Endothelial cell of umbilical vein (primary cell): ENCODE data around the gene DBNDD2. TPM values are rescaled to one million over a fixed set of nuclear protein-coding genes. Genes with fewer than 3 reads are reported as not detected.

Experiments
- BruUV-seq: library from RNA; stranded (reverse); fragments of 400-500 nt; replicated peaks from 2 replicates; lab custom pipeline; 2021; lab: Mats Ljungman, UMichigan
- CTCF ChIA-PET: fragments of 300-600, 350-600 bp; sonication (Branson Sonifier 250); formaldehyde crosslinking; loops from one replicate; lab custom pipeline; 2021; ENCODE audit warnings: antibody characterized with exemption, inconsistent platforms; lab: Charles Lee
- POLR2A ChIA-PET: fragments of 300-600, 350-600 bp; sonication (Branson Sonifier 250); formaldehyde crosslinking; loops from one replicate; lab custom pipeline; 2021; ENCODE audit warnings: antibody characterized with exemption, inconsistent platforms; lab: Charles Lee
- DNase-seq: peaks from one replicate; pipeline ENCODE4 v3.0.0-alpha.2; 2011; ENCODE audit warnings: low read depth, low spot score
- FAIRE-seq: peaks from 2 replicates; lab custom pipeline; 2011; peaks lifted over from hg19 to GRCh38; lab: Jason Lieb, UNC
- H2AFZ ChIP-seq: 2 replicates; pipeline ENCODE4 v1.6.0; 2012; ENCODE audit warnings: low read depth, low read length, control low read depth, inconsistent platforms
- H3K27ac ChIP-seq: 2 replicates; pipeline ENCODE4 v1.5.1; 2011; ENCODE audit warnings: low read depth, mild to moderate bottlenecking, control low read depth, low read length, moderate library complexity; ENCODE audit not compliant: insufficient read depth
- H3K27me3 ChIP-seq, 2 experiments: 2 replicates each; pipeline versions ENCODE4 v1.6.0 to v1.6.1; 2011; ENCODE audit warnings: low read length in 2 of 2, mixed read lengths in 1 of 2; ENCODE audit not compliant: control insufficient read depth in 2 of 2, insufficient read depth in 2 of 2
- H3K36me3 ChIP-seq, 2 experiments: 2 replicates in 1 of 2; 3 replicates in 1 of 2; pipeline ENCODE4 v1.5.1; 2011; ENCODE audit warnings: low read length in 2 of 2, mild to moderate bottlenecking in 1 of 2, moderate library complexity in 1 of 2; ENCODE audit not compliant: control insufficient read depth in 2 of 2, insufficient read depth in 2 of 2; ENCODE audit errors: extremely low read depth in 1 of 2
- H3K4me1 ChIP-seq: 3 replicates; pipeline ENCODE4 v1.5.1; 2011; ENCODE audit warnings: mild to moderate bottlenecking, low read length; ENCODE audit not compliant: control insufficient read depth, insufficient read depth; ENCODE audit errors: extremely low read depth
- H3K4me2 ChIP-seq: 2 replicates; pipeline ENCODE4 v1.6.1; 2011; ENCODE audit warnings: low read length, control low read depth, mixed read lengths; ENCODE audit not compliant: insufficient read depth
- H3K4me3 ChIP-seq, 3 experiments: fragments of 200-600 bp in 1 of 3; sonication (generic), shearing (Covaris generic) in 1 of 3; replicated peaks in 1 of 3; 2 replicates each; pipeline ENCODE4 v1.5.1; 2011 to 2016; ENCODE audit warnings: control low read depth in 3 of 3, low read length in 3 of 3, mild to moderate bottlenecking in 2 of 3, inconsistent platforms in 1 of 3, low read depth in 1 of 3, moderate library complexity in 1 of 3; ENCODE audit not compliant: insufficient read depth in 1 of 3
- H3K79me2 ChIP-seq: 2 replicates; pipeline ENCODE4 v1.6.0; 2012; ENCODE audit warnings: low read length, inconsistent platforms; ENCODE audit not compliant: control insufficient read depth, insufficient read depth
- H3K9ac ChIP-seq: replicated peaks from 2 replicates; pipeline ENCODE3; 2011; ENCODE audit warnings: low read length, control low read depth; ENCODE audit not compliant: insufficient read depth; ENCODE audit errors: extremely low read depth
- H3K9me1 ChIP-seq: replicated peaks from 3 replicates; pipeline ENCODE4 v1.6.0; 2011; ENCODE audit warnings: mild to moderate bottlenecking, low read length; ENCODE audit not compliant: control insufficient read depth, insufficient read depth; ENCODE audit errors: extremely low read depth
- H3K9me3 ChIP-seq: replicated peaks from 2 replicates; pipeline ENCODE4 v1.5.1; 2012; ENCODE audit warnings: low read length, inconsistent platforms; ENCODE audit not compliant: control insufficient read depth, insufficient read depth
- H4K20me1 ChIP-seq: replicated peaks from 2 replicates; pipeline ENCODE3; 2011; ENCODE audit warnings: mild to moderate bottlenecking, low read length; ENCODE audit not compliant: control insufficient read depth, insufficient read depth; ENCODE audit errors: extremely low read depth
- CTCF ChIP-seq, 2 donors: IDR thresholded peaks; 1 replicate in 1 of 2; 2 replicates in 1 of 2; pipeline ENCODE4 v1.5.1; 2011; ENCODE audit warnings: low read length in 2 of 2, mild to moderate bottlenecking in 2 of 2, moderate library complexity in 2 of 2, control low read depth in 1 of 2, inconsistent platforms in 1 of 2, low read depth in 1 of 2; ENCODE audit not compliant: insufficient read depth in 1 of 2; ENCODE audit errors: extremely low read depth in 1 of 2
- EZH2 ChIP-seq: IDR thresholded peaks from 2 replicates; pipeline ENCODE4 v1.6.1; 2012; ENCODE audit warnings: borderline replicate concordance, low read depth, mild to moderate bottlenecking, moderate library complexity, low read length, inconsistent platforms; ENCODE audit not compliant: severe bottlenecking
- GATA2 ChIP-seq: IDR thresholded peaks from 2 replicates; pipeline ENCODE4 v1.7.0; 2011; ENCODE audit warnings: low read depth, mild to moderate bottlenecking, moderate library complexity, mixed read lengths, low read length; ENCODE audit not compliant: insufficient read length, insufficient read depth
- MYC ChIP-seq: IDR thresholded peaks from one replicate; pipeline ENCODE4 v1.6.1; 2011; ENCODE audit warnings: mild to moderate bottlenecking, low read depth, low read length
- POLR2A ChIP-seq: IDR thresholded peaks from 2 replicates; pipeline ENCODE4 v1.6.1; 2012; ENCODE audit warnings: low read depth, mild to moderate bottlenecking, control low read depth, low read length
- POLR2AphosphoS5 ChIP-seq: IDR thresholded peaks from 2 replicates; pipeline ENCODE4 v1.6.1; 2012; ENCODE audit warnings: low read depth, mild to moderate bottlenecking, control low read depth, low read length, moderate library complexity; ENCODE audit not compliant: insufficient read depth
- dilution Hi-C: fragments of 300-500 bp; cut with MboI; formaldehyde crosslinking; loops from one replicate; pipeline ENCODE4 v1.15.0; 2019; ENCODE audit warnings: low sequenced_read_pairs; ENCODE audit not compliant: extremely low pct_ligation_motif_present
- intact Hi-C: fragments of 100-400 bp; cut with micrococcal nuclease; formaldehyde crosslinking; loops from one replicate; pipeline ENCODE4 v1.10.0; 2022
- polyA plus RNA-seq, 4 experiments: library from polyadenylated mRNA; depleted of rRNA in 3 of 4; stranded (reverse) in 3 of 4; unstranded in 1 of 4; fragments of >200 nt; gene quantifications; 2 replicates each; pipeline versions ENCODE4 v1.2.1 to v1.2.3, GENCODE V29; 2011 to 2012; ENCODE audit warnings: missing spikeins in 1 of 4
- total RNA-seq: library from RNA; stranded (reverse); gene quantifications from 2 replicates; pipeline ENCODE4 v1.2.3, GENCODE V29; 2021

DBNDD2 gene
- total and polyA plus RNA-seq, 2 donors (not counting 3 experiments of a cell fraction or from before 2014, with no cell fraction given) = 15.6 to 27.9 TPM

DNA sequence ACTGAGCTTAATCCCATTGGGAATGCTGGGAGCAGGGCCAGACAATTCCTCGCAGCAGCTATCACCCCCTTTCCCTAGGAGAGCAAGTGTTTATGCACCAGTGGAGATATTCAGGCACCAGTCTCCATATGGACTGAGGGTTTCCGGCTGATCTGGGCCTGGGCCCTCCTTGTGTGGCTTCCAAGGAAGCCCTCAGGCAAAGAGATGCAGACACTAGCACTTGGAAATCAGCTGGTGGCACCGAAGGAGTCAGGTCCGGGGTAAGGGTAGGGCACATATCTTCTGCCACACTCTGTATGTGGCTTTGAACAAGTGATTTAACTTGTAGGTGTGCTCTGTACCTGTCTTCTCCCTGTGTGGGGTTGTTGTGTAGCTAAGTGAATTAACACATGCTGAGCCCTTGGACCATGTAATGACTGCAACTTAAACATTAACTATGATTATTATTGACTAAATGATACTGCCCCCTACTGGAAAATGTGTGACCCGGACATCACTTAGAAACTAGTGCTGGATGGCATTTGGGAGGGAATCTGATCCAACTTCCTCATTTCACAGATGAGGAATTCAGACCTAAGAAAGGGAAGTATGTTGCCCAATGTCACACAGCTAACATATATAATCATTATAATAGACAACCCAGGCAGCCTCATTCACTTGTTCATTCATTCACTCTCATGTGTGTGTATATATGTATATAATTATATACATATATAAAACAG is 42.2 kb downstream of the DBNDD2 start:
- H3K79me2 ChIP-seq = no peaks in the 10 kb centered on the region
- no peaks in the 10 kb centered on the region for H3K36me3 ChIP-seq
- no peak for TF ChIP-seq MYC
- TF ChIP-seq POLR2AphosphoS5 = no peak
- no peak for TF ChIP-seq POLR2A
- TF ChIP-seq GATA2 = no peak
- TF ChIP-seq EZH2 = no peak
- TF ChIP-seq CTCF (IDR thresholded peaks at IDR 0.05; ENCODE audit: extremely low read depth in 1 of 2, insufficient read depth in 1 of 2, low read depth in 1 of 2, low read length in 2 of 2) = peak; percentile 48 to 56
- BruUV-seq = no TSS peak
- dilution Hi-C loops (no loop called here), intact Hi-C loops (loop anchor here (1.0 kb wide), 2 partner anchors 127 to 131 kb away; no protein-coding TSS in a partner anchor)
- H2AFZ ChIP-seq = no peak overlapping the region
- peak; percentile 54 for DNase-seq
- no peak overlapping the region for H3K4me2 ChIP-seq
- CTCF ChIA-PET = interaction anchor here (0.6 to 8.5 kb wide), 22 partner anchors 9 to 354 kb away, joined by 3 to 88 read pairs (median 6); partner anchors contain the start of gene SYS1
- POLR2A ChIA-PET = interaction anchor here (1.0 kb wide), 1 partner anchor 13 kb away, joined by 3 read pairs; no protein-coding TSS in a partner anchor
- H3K4me3 ChIP-seq = no peak overlapping the region
- no peak overlapping the region for H3K27ac ChIP-seq
- no peaks in the 10 kb centered on the region for H3K4me1 ChIP-seq
- no peaks in the 10 kb centered on the region for H3K9me3 ChIP-seq
- H3K9ac ChIP-seq = no peak overlapping the region
- no peaks in the 10 kb centered on the region for H3K9me1 ChIP-seq
- peaks cover 0 to 3% of the 10 kb centered on the region in 2 experiments for H3K27me3 ChIP-seq
- H4K20me1 ChIP-seq = no peaks in the 10 kb centered on the region
- FAIRE-seq = peak; percentile 64
